ENCODE data around the gene ATP1A1.

ATP1A1 gene

DNA sequence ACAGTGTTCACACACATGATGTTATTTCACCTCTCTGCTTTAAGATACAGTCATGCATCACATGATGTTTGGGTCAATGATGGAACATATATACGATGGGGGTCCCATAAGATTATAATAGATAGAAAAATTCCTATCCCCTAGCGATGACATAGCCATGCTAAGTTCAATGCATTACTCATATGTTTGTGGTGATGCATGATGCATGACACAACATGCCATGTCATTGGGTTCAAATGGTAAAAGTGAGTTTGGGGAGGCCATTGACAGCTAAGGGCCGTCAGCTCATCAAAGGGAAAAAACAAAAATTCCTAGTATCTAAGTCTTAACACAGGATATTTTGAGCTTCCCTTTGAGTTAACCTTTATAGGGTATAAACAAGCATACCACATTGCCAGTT, 73.6 kb downstream of the ATP1A1 start:
- DNase-seq, result no peak

DNA sequence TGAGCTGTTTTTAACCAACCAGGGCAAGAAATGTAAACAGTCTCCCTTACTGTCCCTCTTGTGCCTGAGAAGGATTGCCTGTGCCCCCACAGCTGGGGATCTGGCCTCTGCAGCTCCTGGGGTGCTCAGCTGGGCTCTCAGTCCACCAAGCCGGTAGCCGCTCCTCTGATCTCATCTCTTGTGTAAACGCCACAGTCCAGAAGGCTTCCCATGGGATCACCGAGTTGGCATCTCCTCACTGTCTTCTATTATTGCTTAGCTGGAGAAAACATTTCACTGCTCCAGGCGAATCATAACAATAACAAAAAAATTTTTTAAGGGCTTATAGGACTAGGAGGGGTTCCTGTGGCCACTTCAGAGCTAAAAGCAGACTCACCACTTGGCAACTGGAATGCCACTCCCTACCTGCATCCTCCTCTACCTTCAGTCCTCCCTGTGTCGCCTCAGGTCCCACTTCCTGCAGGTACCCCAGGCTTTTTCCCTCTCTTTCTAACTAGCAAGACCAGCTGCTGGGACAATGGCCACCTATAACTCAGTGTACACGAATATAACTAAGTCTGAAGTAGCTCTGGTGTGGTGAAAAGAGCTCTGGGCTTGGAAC, 75.8 kb downstream of the ATP1A1 start:
- DNase-seq, result no peak

GRCh38 chr1:116449578-116449977, 76.5 kb downstream of the ATP1A1 start:
- DNase-seq, result no peak

GRCh38 chr1:116451702-116452101, 78.7 kb downstream of the ATP1A1 start:
- no peak for DNase-seq

- no peak for DNase-seq
Observed at GRCh38 chr1:116453481-116453880, 80.4 kb downstream of the ATP1A1 start.

GRCh38 chr1:116453906-116454305, 80.9 kb downstream of the ATP1A1 start:
- DNase-seq, result no peak
